K562 (cell line): Measurements from ENCODE around the gene DOCK3. TPM values are rescaled to one million over a fixed set of nuclear protein-coding genes. Genes with fewer than 3 reads are reported as not detected.

Experiments
- ATAC-seq: fragments of 200-7000 bp; cut with Tn5 transposase; 3 replicates; pipeline ENCODE4 v1.9.1; 2020; ENCODE audit warnings: moderate library complexity
- BruUV-seq: library from RNA; stranded (reverse); fragments of 400-500 nt; replicated peaks from 2 replicates; lab custom pipeline; 2021; lab: Mats Ljungman, UMichigan
- CTCF ChIA-PET: fragments of 300-600 bp; formaldehyde crosslinking; extraction: SDS; loops from one replicate; lab custom pipeline; 2021; ENCODE audit warnings: low intra/inter-chr PET ratio; lab: Yijun Ruan, JAX
- POLR2A ChIA-PET: fragments of 300-600, 350-650 bp; sonication (Branson Sonifier 250); formaldehyde crosslinking; extraction: SDS; loops from one replicate; lab custom pipeline; 2021; ENCODE audit warnings: antibody characterized with exemption, inconsistent platforms; lab: Yijun Ruan, JAX
- DNase-seq, 4 experiments: peaks; one replicate each; pipeline versions ENCODE4 v3.0.0 to v3.0.0-alpha.2; 2011 to 2018; ENCODE audit warnings: low spot score in 3 of 4, mixed read lengths in 3 of 4; ENCODE audit errors: extremely low read depth in 1 of 4
- FAIRE-seq: peaks from 2 replicates; lab custom pipeline; 2011; peaks lifted over from hg19 to GRCh38; lab: Jason Lieb, UNC
- H2AFZ ChIP-seq: 2 replicates; pipeline ENCODE4 v1.6.0; 2011; ENCODE audit warnings: low read depth, low read length, control low read depth, inconsistent platforms
- H3K27ac ChIP-seq: fragments of 200-600 bp; 3 replicates; pipeline ENCODE4 v1.8.0; 2011; ENCODE audit warnings: low read depth, mild to moderate bottlenecking, control low read depth, inconsistent platforms, low read length, moderate library complexity, mixed read lengths; ENCODE audit errors: extremely low read depth
- H3K27me3 ChIP-seq, 2 experiments: fragments of 300-600 bp in 1 of 2; 2 replicates in 1 of 2; 3 replicates in 1 of 2; pipeline versions ENCODE4 v1.6.0 to v1.8.0; 2011; ENCODE audit warnings: inconsistent platforms in 2 of 2, low read length in 2 of 2, mild to moderate bottlenecking in 1 of 2, mixed read lengths in 1 of 2, moderate library complexity in 1 of 2; ENCODE audit not compliant: control insufficient read depth in 2 of 2, insufficient read depth in 2 of 2
- H3K36me3 ChIP-seq: fragments of 300-600 bp; 3 replicates; pipeline ENCODE4 v1.8.0; 2011; ENCODE audit warnings: mild to moderate bottlenecking, low read length, inconsistent platforms; ENCODE audit not compliant: control insufficient read depth, insufficient read depth
- H3K4me1 ChIP-seq, 2 experiments: fragments of 200-600 bp in 1 of 2; replicated peaks in 1 of 2; 2 replicates in 1 of 2; 3 replicates in 1 of 2; pipeline versions ENCODE4 v1.5.1 to v1.8.0; 2011; ENCODE audit warnings: inconsistent platforms in 2 of 2, low read length in 2 of 2, mild to moderate bottlenecking in 1 of 2, mixed read lengths in 1 of 2, moderate library complexity in 1 of 2; ENCODE audit not compliant: control insufficient read depth in 2 of 2, insufficient read depth in 2 of 2
- H3K4me2 ChIP-seq: 2 replicates; pipeline ENCODE4 v1.6.1; 2011; ENCODE audit warnings: low read length, control low read depth, inconsistent platforms, mixed read lengths; ENCODE audit not compliant: insufficient read depth
- H3K4me3 ChIP-seq: fragments of 200-600 bp; sonication (generic), shearing (Covaris generic); 2 replicates; pipeline ENCODE4 v1.5.1; 2016; ENCODE audit warnings: control low read depth, inconsistent platforms
- H3K79me2 ChIP-seq: fragments of 200-600 bp; 3 replicates; pipeline ENCODE4 v1.8.0; 2011; ENCODE audit warnings: low read length, inconsistent platforms; ENCODE audit not compliant: control insufficient read depth, insufficient read depth
- H3K9ac ChIP-seq, 2 experiments: 2 replicates each; pipeline versions ENCODE4 v1.6.0 to v1.6.1; 2011; ENCODE audit warnings: low read depth in 2 of 2, low read length in 2 of 2, control low read depth in 1 of 2, inconsistent platforms in 1 of 2, mild to moderate bottlenecking in 1 of 2, mixed read lengths in 1 of 2; ENCODE audit not compliant: insufficient read depth in 1 of 2
- H3K9me1 ChIP-seq: one replicate; pipeline ENCODE4 v1.6.0; 2011; ENCODE audit warnings: inconsistent platforms, mild to moderate bottlenecking, low read length, moderate library complexity; ENCODE audit not compliant: control insufficient read depth, insufficient read depth
- H3K9me3 ChIP-seq: replicated peaks from 2 replicates; pipeline ENCODE4 v1.5.1; 2011; ENCODE audit warnings: low read depth, low read length, inconsistent platforms; ENCODE audit not compliant: control insufficient read depth, insufficient read depth
- H4K20me1 ChIP-seq: replicated peaks from 2 replicates; pipeline ENCODE4 v1.6.1; 2011; ENCODE audit warnings: low read length, inconsistent platforms, mixed read lengths; ENCODE audit not compliant: control insufficient read depth, insufficient read depth
- ADNP ChIP-seq: fragments of 200-800 bp; sonication (Bioruptor generic); IDR thresholded peaks from 2 replicates; pipeline ENCODE4 v1.6.1; 2016; ENCODE audit warnings: missing genetic modification characterization, missing compliant biosample characterization
- MIER1 ChIP-seq: fragments of 450-650 bp; IDR thresholded peaks from 2 replicates; pipeline ENCODE4 v1.6.1; 2016; ENCODE audit warnings: antibody characterized with exemption, mild to moderate bottlenecking, low read depth
- TGIF2 ChIP-seq: sonication (generic); formaldehyde crosslinking; IDR thresholded peaks from 2 replicates; pipeline ENCODE4 v1.8.1; 2022; ENCODE audit warnings: mild to moderate bottlenecking, missing genetic modification reagents, moderate library complexity
- WGBS: fragments of 100-300 bp; shearing (Covaris generic); methylation state at CpG from one replicate; pipeline ENCODE4 v1.1.6; 2016; ENCODE audit warnings: low coverage, mixed read lengths; ENCODE audit not compliant: insufficient coverage; ENCODE audit errors: missing lambda C conversion rate; 5-methylcytosine and 5-hydroxymethylcytosine counted together
- in situ Hi-C: fragments of 300-500 bp; cut with MboI; formaldehyde crosslinking; loops from 4 replicates; pipeline ENCODE4 v1.15.0; 2018; ENCODE audit warnings: inconsistent platforms, mixed read lengths
- intact Hi-C: fragments of 100-400 bp; cut with micrococcal nuclease; formaldehyde crosslinking; loops from 2 replicates; pipeline ENCODE4 v1.14.2; 2022
- polyA plus RNA-seq, 8 experiments: library from polyadenylated mRNA; depleted of rRNA in 4 of 8; stranded (reverse) in 5 of 8; unstranded in 3 of 8; fragments of >200 nt; fragmentation: Nextera tagmentation in 2 of 8; fragmentation: Illumina TruSeq in 1 of 8; extraction: Ambion mirVana in 2 of 8; extraction: Trizol in 1 of 8; gene quantifications; 2 replicates each; pipeline versions ENCODE4 v1.2.1 to v1.2.3, GENCODE V29; 2011 to 2014; ENCODE audit warnings: inconsistent platforms in 1 of 8, missing spikeins in 1 of 8
- total RNA-seq, 7 experiments: library from RNA; depleted of rRNA in 6 of 7; stranded (reverse); fragments of >200 nt in 6 of 7; fragmentation: Illumina TruSeq in 2 of 7; extraction: Trizol in 2 of 7; gene quantifications; 2 replicates each; pipeline versions ENCODE4 v1.2.1 to v1.2.3, GENCODE V29; 2011 to 2021; ENCODE audit warnings: low replicate concordance in 1 of 7
- TF ChIP-seq, protein P1 (sequence below): fragments of 250-450 bp; sonication (Bioruptor Pico); IDR thresholded peaks from 2 replicates; pipeline ENCODE4 v1.4.0; 2020; ENCODE audit warnings: borderline replicate concordance

Gene DOCK3
- total and polyA plus RNA-seq, 9 of the 15 experiments (the other 6 are each of a cell fraction or from before 2014, with no cell fraction given): under 0.01 to 0.03 (median 0.01) TPM; not detected in 4

DNA sequence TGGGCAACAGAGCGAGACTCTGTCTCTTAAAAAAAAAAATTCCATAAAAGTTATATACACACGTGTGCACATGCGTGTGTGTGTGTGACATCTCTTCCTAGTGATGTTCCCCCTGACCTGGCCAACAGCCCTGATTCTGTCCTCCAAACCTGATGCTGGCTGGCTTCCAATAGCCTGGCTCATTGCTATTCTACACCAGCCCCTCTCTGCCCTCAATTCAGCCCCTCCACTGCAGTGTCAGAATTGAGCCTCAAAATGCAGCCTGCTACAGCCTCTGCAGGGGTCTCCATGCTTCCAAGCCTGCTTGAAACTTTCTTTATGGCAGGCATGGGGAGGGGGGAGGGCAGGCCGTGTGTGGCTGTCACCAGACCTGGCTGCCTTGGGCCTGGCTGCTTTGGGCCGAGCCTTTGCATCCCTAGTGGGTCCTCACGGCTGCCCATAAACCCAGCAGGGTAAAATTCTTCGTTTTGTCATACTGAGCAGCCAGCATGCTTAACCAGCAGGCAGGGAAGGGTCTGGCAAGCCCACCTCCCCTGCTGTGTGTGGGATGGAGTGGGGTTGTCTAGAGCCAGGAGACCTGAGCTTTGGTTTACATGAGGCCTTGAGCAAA is 22.7 kb upstream of the DOCK3 start:
- FAIRE-seq: no peak
- H3K36me3 ChIP-seq: peaks cover 7% of the 10 kb centered on the region; the same call in 1 of the 3 replicates
- no peaks in the 10 kb centered on the region for H3K27me3 ChIP-seq
- no TSS peak for BruUV-seq
- no peak for TF ChIP-seq MIER1
- TF ChIP-seq, protein P1, sequence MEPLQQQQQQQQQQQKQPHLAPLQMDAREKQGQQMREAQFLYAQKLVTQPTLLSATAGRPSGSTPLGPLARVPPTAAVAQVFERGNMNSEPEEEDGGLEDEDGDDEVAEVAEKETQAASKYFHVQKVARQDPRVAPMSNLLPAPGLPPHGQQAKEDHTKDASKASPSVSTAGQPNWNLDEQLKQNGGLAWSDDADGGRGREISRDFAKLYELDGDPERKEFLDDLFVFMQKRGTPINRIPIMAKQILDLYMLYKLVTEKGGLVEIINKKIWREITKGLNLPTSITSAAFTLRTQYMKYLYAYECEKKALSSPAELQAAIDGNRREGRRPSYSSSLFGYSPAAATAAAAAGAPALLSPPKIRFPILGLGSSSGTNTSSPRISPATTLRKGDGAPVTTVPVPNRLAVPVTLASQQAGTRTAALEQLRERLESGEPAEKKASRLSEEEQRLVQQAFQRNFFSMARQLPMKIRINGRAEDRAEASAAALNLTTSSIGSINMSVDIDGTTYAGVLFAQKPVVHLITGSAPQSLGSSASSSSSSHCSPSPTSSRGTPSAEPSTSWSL (CRISPR knock-in tag): no peak
- no peak for TF ChIP-seq ADNP (tag)
- TF ChIP-seq TGIF2 (CRISPR knock-in tag): no peak
- TF ChIP-seq, all 486 proteins: peak for 0
- Histone ChIP-seq H4K20me1 (peaks cover 6% of the 10 kb centered on the region; the same call in 1 of the 2 replicates), H3K79me2 (no peaks in the 10 kb centered on the region), H3K4me2 (no peak overlapping the region), H2AFZ (no peak overlapping the region), H3K9me1 (no peaks in the 10 kb centered on the region), H3K9ac (no peak overlapping the region), H3K4me1 (peaks cover 0 to 4% of the 10 kb centered on the region in 2 experiments; a peak in 2 of 5 replicates), H3K9me3 (no peaks in the 10 kb centered on the region), H3K27ac (no peak overlapping the region), H3K4me3 (no peak overlapping the region)
- in situ Hi-C loops (no loop called here), intact Hi-C loops (loop anchor here (1.0 kb wide), 2 partner anchors 36 to 80 kb away; no protein-coding TSS in a partner anchor)
- DNase-seq (no peak), ATAC-seq (no peak)
- CTCF ChIA-PET: interaction anchor here (0.6 to 1.2 kb wide), 2 partner anchors 37 to 469 kb away, joined by 3 read pairs; no protein-coding TSS in a partner anchor
- POLR2A ChIA-PET: interaction anchor here (0.6 to 1.8 kb wide), 6 partner anchors 9 to 1428 kb away, joined by 3 to 6 read pairs (median 3); no protein-coding TSS in a partner anchor
- 47% methylated on average over 6 of the region's 7 CpGs for WGBS
